Neural progenitor cell (in vitro differentiated cells): Measurements from ENCODE around the gene SEMA3B.

Experiments used
- EZH2 ChIP-seq: fragments of 200-600 bp; sonication (generic); IDR thresholded peaks from 2 replicates; pipeline ENCODE4 v1.6.1; 2017; ENCODE audit warnings: antibody characterized with exemption, mild to moderate bottlenecking, moderate library complexity
- EZH2phosphoT487 ChIP-seq: fragments of 200-600 bp; sonication (generic); IDR thresholded peaks from 2 replicates; pipeline ENCODE4 v1.6.1; 2017; ENCODE audit warnings: antibody characterized with exemption
- TF ChIP-seq, protein P1 (sequence below): fragments of 200-600 bp; sonication (generic); IDR thresholded peaks from 2 replicates; pipeline ENCODE4 v1.5.1; 2017; ENCODE audit warnings: antibody characterized with exemption, mild to moderate bottlenecking

DNA sequence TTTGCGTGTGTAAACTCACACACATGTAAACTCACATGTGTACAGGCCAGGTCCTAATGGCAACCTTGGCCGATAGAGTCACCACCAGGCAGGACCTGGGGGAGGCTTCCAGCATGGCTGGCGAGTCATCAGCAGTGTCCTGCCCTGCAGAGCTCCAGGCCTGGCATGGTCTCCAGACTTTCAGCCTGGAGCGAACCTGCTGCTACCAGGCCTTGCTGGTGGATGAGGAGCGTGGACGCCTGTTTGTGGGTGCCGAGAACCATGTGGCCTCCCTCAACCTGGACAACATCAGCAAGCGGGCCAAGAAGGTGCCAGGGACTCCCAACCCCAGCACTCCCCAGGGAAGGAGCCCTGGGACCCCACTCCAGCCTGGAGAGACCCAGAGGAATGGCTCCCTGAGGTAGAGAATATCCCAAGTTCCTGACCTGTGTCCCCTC, 1.0 kb downstream of the SEMA3B start:
- TF ChIP-seq, protein P1, sequence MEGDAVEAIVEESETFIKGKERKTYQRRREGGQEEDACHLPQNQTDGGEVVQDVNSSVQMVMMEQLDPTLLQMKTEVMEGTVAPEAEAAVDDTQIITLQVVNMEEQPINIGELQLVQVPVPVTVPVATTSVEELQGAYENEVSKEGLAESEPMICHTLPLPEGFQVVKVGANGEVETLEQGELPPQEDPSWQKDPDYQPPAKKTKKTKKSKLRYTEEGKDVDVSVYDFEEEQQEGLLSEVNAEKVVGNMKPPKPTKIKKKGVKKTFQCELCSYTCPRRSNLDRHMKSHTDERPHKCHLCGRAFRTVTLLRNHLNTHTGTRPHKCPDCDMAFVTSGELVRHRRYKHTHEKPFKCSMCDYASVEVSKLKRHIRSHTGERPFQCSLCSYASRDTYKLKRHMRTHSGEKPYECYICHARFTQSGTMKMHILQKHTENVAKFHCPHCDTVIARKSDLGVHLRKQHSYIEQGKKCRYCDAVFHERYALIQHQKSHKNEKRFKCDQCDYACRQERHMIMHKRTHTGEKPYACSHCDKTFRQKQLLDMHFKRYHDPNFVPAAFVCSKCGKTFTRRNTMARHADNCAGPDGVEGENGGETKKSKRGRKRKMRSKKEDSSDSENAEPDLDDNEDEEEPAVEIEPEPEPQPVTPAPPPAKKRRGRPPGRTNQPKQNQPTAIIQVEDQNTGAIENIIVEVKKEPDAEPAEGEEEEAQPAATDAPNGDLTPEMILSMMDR: no peak
- TF ChIP-seq EZH2 (no peak), EZH2phosphoT487 (no peak)
